ENCODE data around the gene FAM177A1. TPM values are rescaled to one million over a fixed set of nuclear protein-coding genes. Genes with fewer than 3 reads are reported as not detected.
"Not testable (repeated sequence)": the region's sequence is repeated elsewhere in the genome, so short reads cannot be mapped to it uniquely, and the experiment has no call there.

The FAM177A1 gene
- total RNA-seq (2014; rRNA removed; shearing (Covaris generic)) = 32.7 and 47.5 TPM in 2 replicates
- polyA plus RNA-seq (2015; cell fraction: cytosol; rRNA removed) = 31.7 and 33.0 TPM in 2 replicates
- polyA plus RNA-seq (2015; cell fraction: nucleus; rRNA removed) = 10.6 and 11.4 TPM in 2 replicates

- peak; percentile 95 for DNase-seq (ENCODE audit: low read depth)
Measured at GRCh38 chr14:35046048-35046750, at the start of gene FAM177A1. FAM177A1 (plus strand) TSS chr14:35046272; CDS start chr14:35046464, 192 bp downstream.

- no peak for DNase-seq (ENCODE audit: low read depth)
Measured at GRCh38 chr14:34997762-34998161, 48.3 kb upstream of the FAM177A1 start.

- DNase-seq (ENCODE audit: low read depth) = no peak
Measured at GRCh38 chr14:34999500-34999899, 46.6 kb upstream of the FAM177A1 start.

GRCh38 chr14:35001621-35002020 lies 44.5 kb upstream of the FAM177A1 start:
- DNase-seq (ENCODE audit: low read depth) = no peak

DNA sequence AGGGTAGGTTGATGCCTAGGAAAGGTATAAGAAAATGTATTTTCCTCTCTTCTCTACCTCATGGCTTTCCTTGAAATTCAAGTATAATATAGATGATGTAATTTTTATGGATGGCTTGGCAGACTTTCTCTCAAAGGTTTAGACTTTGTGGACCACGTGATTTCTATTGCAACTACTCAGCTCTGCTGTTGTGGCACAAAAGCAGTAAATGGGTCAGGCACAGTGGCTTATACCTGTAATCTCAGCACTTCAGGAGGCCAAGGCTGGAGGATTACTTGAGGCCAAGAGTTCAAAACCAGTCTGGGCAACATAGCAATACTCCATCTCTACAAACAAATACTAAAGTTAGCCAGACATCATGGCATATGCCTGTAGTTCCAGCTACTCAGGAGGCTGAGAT lies 41.2 kb upstream of the FAM177A1 start:
- DNase-seq (ENCODE audit: low read depth) = no peak

GRCh38 chr14:35016568-35016967 lies 29.5 kb upstream of the FAM177A1 start:
- no peak for DNase-seq (ENCODE audit: low read depth)

DNA sequence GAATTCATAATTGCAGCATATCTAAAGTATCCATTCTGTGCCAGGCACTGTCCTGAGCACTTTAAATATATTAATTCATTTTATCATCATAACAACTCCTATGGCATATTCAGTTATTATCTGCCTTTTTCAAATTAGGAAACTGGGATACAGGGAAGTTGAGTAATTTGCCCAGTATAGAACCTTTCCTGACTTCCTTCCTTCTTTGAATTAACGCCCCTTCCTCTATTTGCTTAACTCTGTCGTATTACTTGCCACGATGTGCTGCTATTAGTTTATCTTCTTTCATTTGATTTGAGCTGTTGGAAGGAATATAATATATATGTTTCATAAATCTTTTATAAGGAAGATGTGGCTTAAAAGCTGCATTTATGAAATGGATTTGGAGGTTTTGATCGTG lies 25.4 kb upstream of the FAM177A1 start:
- DNase-seq (ENCODE audit: low read depth) = no peak

- DNase-seq (ENCODE audit: low read depth) = no peak
Measured at GRCh38 chr14:35028435-35028834, 17.6 kb upstream of the FAM177A1 start.

DNA sequence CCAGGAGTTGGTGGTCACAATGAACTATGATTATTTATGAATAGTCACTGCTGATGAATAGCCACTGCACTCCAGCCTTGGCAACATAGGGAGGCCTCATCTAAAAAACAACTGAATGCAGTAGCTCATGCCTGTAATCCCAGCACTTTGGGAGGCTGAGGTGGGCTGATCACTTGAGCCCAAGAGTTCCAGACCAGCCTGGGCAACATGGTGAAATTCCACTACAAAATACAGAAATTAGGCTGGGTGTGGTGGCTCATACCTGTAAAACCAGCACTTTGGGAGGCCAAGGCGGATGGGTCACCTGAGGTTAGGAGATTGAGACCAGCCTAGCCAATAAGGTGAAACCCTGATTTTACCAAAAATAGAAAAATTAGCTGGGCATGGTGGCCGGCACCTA lies 13.5 kb upstream of the FAM177A1 start:
- DNase-seq (ENCODE audit: low read depth) = no peak

GRCh38 chr14:35034440-35034833 lies 11.6 kb upstream of the FAM177A1 start:
- no peak for DNase-seq (ENCODE audit: low read depth)

DNA sequence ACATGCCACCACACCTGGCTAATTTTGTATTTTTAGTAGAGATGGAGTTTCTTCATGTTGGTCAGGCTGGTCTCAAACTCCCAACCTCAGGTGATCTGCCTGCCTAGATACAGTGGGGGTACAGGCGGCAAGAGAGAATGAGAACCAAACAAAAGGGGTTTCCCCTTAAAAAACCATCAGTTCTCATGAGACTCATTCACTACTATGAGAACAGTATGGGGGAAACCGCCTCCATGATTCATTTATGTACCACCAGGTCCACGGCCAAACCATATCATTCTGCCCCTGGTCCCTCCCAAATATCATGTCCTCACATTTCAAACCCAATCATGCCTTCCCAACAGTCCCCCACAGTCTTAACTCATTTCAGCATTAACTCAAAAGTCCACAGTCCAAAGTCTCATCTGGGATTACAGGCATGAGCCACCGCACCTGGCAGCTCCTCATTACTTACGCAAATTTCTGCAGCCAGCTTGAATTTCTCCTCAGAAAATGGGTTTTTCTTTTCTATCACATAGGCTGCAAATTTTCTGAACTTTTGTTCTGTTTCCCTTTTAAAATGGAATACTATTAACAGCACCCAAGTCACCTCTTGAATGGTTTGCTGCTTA lies 11.0 kb upstream of the FAM177A1 start:
- DNase-seq (ENCODE audit: low read depth) = not testable (repeated sequence)

DNA sequence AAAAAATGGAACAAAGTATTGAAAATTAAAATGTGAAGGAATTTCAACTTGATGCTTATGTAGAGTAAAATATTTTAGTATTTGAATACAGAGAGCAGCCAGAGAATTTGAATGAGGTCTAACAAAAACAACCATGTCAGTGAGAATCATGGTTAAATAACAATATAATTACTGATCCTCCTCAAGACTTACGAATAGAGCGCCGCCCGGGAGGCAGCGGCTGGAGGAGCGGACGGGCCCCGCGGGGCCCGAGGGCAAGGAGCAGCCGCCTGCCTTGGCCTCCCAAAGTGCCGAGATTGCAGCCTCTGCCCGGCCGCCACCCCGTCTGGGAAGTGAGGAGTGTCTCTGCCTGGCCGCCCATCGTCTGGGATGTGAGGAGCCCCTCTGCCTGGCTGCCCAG lies 7.8 kb upstream of the FAM177A1 start:
- not testable (repeated sequence) for DNase-seq (ENCODE audit: low read depth)

DNA sequence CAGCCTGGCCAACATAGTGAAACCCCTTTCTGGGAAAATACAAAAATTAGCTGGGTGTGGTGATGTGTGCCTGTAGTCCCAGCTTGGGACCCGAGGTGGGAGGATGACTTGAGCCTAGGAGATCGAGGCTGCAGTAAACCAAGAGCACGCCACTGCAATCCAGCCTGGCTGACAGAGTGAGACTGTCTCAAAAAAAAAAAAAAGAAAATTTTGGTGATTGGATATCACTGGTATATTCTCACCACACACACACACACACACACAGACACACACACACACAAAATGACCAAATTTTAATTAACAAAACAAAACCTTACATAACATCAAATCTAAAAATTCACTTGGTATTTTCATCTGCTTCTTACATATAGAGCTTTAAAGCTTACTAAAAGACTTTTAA lies 3.4 kb upstream of the FAM177A1 start:
- DNase-seq (ENCODE audit: low read depth) = no peak

- no peak for DNase-seq (ENCODE audit: low read depth)
Measured at GRCh38 chr14:35043046-35043445, 3.0 kb upstream of the FAM177A1 start.

- DNase-seq (ENCODE audit: low read depth) = no peak
Measured at GRCh38 chr14:35044939-35045797, 904 bp upstream of the FAM177A1 start.

GRCh38 chr14:35045798-35046047 lies 349 bp upstream of the FAM177A1 start:
- no peak for DNase-seq (ENCODE audit: low read depth)

GRCh38 chr14:35046751-35047536 lies 872 bp downstream of the FAM177A1 start:
- no peak for DNase-seq (ENCODE audit: low read depth)

DNA sequence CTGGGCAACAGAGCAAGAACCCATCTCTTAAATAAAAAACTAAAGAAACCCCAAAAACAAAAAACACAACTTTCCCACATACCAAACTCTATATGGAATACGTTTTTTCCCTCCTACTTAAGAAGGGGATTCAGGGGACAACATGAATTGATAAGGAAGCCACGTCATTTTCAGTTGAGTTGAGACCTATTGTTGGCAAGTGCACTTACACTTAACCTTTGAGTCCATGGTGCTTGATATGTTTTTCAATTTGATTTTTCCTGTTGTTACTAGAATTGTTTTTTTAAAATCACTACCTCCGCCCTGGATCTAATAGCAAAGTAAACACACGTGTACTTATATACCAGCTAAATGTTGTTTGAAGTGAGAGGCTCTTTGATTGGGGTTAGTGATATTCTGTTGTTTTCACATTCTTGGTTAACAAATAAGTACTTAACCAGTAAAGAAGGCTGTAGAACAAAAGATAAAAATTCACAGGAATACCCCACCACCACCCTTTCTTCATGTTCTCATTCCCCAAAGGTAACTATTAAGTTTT lies 2.0 kb downstream of the FAM177A1 start:
- DNase-seq (ENCODE audit: low read depth) = no peak

GRCh38 chr14:35050652-35051051 lies 4.6 kb downstream of the FAM177A1 start:
- DNase-seq (ENCODE audit: low read depth) = peak; percentile 63

DNA sequence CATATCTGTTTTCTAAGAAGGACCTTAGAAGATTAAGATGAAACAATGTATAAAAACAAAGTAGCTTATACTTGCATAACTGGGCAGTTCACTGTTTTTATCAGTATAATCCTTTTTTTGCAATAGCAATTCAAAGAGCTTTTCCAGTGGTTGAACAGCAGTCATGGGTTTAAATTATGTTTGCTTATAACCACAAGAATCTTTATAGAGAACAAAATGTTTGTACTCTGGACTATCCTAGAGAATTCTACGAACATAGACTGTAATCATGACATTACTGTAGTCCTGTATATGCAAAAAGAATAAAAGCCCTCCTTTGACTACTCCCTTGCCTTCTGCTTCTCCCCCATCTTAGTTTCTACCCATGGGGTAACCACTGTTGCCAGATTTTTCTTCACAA lies 5.7 kb downstream of the FAM177A1 start:
- DNase-seq (ENCODE audit: low read depth) = no peak

DNA sequence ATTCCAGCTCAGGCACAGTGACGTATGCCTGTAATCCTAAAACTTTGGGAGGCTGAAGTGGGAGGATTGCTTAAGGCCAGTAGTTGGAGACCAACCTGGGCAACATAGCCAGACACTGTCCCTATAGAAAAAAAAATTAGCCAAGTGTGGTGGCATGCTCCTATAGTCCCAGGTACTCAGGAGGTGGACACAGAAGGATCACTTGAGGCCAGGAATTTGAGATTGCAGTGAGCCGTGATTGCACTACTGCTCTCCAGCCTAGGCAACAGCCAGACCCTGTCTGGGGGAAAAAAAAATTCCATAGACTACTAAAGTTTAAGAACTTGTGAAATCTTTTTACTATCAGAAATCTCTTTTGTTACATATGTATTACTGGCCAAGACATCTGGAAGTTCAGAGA lies 6.6 kb downstream of the FAM177A1 start:
- DNase-seq (ENCODE audit: low read depth) = no peak

Measured in HT1080 (cell line).